Neural crest cell (in vitro differentiated cells): ENCODE measurements around the gene EIF4A3. TPM values are rescaled to one million over a fixed set of nuclear protein-coding genes. Genes with fewer than 3 reads are reported as not detected.

Source experiments
- DNase-seq: peaks from one replicate; pipeline ENCODE4 v3.0.0; 2021; ENCODE audit warnings: low read depth, mixed read lengths, low spot score
- H3K27ac Mint-ChIP-seq: one replicate; pipeline ENCODE4 v1.8.0; 2021; ENCODE audit warnings: mild to moderate bottlenecking, mixed read lengths; ENCODE audit not compliant: unreplicated experiment
- H3K27me3 Mint-ChIP-seq: 2 replicates; pipeline ENCODE4 v1.8.0; 2021; ENCODE audit warnings: low read depth, mild to moderate bottlenecking, mixed read lengths
- H3K36me3 Mint-ChIP-seq: 2 replicates; pipeline ENCODE4 v1.8.0; 2021; ENCODE audit warnings: low read depth, mild to moderate bottlenecking, mixed read lengths
- H3K4me1 Mint-ChIP-seq: 2 replicates; pipeline ENCODE4 v1.8.0; 2021; ENCODE audit warnings: mixed read lengths
- H3K4me3 Mint-ChIP-seq: one replicate; pipeline ENCODE4 v1.8.0; 2021; ENCODE audit warnings: mild to moderate bottlenecking, mixed read lengths
- H3K9me3 Mint-ChIP-seq: 2 replicates; pipeline ENCODE4 v1.8.0; 2021; ENCODE audit warnings: mixed read lengths
- CTCF ChIP-seq: fragments of 200-600 bp; sonication (generic); conservative IDR thresholded peaks from 2 replicates; pipeline ENCODE4 v1.5.0; 2021; ENCODE audit warnings: antibody characterized with exemption, mild to moderate bottlenecking
- total RNA-seq: library from RNA; stranded (reverse); gene quantifications from 2 replicates; pipeline ENCODE4 v1.2.1, GENCODE V29; 2021

EIF4A3 gene
- total RNA-seq, 1 donor from 2014 or later = 141 TPM

GRCh38 chr17:80101011-80101945, 45.6 kb downstream of the EIF4A3 start, which contains the start of gene GAA:
TSS of gene GAA (plus strand) at chr17:80101581. CDS start at chr17:80104587, 3,006 bp downstream.
- Mint-ChIP-seq H3K4me3 (peak within 1 kb of the TSS; percentile 99), H3K4me1 (peaks cover 34% of the 10 kb centered on the region), H3K36me3 (no peaks in the 10 kb centered on the region), H3K27ac (peak within 1 kb of the TSS; percentile 99), H3K27me3 (no peaks in the 10 kb centered on the region), H3K9me3 (no peaks in the 10 kb centered on the region)
- peak; percentile 92 for DNase-seq
- TF ChIP-seq CTCF = peak; percentile 88

GRCh38 chr17:80100035-80100323, 46.9 kb downstream of the EIF4A3 start:
- H3K4me3 Mint-ChIP-seq = peak overlapping the region; percentile 79
- H3K27ac Mint-ChIP-seq = no peak overlapping the region
- no peak for TF ChIP-seq CTCF

GRCh38 chr17:80099291-80100034, 47.5 kb downstream of the EIF4A3 start:
- Mint-ChIP-seq H3K27ac (no peak overlapping the region), H3K4me3 (peak overlapping the region; percentile 79), H3K9me3 (no peaks in the 10 kb centered on the region), H3K36me3 (no peaks in the 10 kb centered on the region), H3K27me3 (no peaks in the 10 kb centered on the region), H3K4me1 (peaks cover 30% of the 10 kb centered on the region)
- TF ChIP-seq CTCF = no peak
- no peak for DNase-seq

More at GRCh38 chr17:80100035-80100323, 46.9 kb downstream of the EIF4A3 start:
- Mint-ChIP-seq H3K27me3 (no peaks in the 10 kb centered on the region), H3K4me1 (peaks cover 30% of the 10 kb centered on the region), H3K36me3 (no peaks in the 10 kb centered on the region), H3K9me3 (no peaks in the 10 kb centered on the region)
- DNase-seq = no peak

- H3K27ac Mint-ChIP-seq = peak overlapping the region; percentile 84
- H3K4me3 Mint-ChIP-seq = peak overlapping the region; percentile 54
- H3K4me1 Mint-ChIP-seq = peaks cover 26% of the 10 kb centered on the region
- DNase-seq = no peak
- no peaks in the 10 kb centered on the region for H3K27me3 Mint-ChIP-seq
- no peaks in the 10 kb centered on the region for H3K36me3 Mint-ChIP-seq
- no peaks in the 10 kb centered on the region for H3K9me3 Mint-ChIP-seq
- no peak for TF ChIP-seq CTCF
Observed at GRCh38 chr17:80097844-80098691, 48.9 kb downstream of the EIF4A3 start.

GRCh38 chr17:80097127-80097621, 49.8 kb downstream of the EIF4A3 start:
- H3K4me1 Mint-ChIP-seq = peaks cover 17% of the 10 kb centered on the region
- no peaks in the 10 kb centered on the region for H3K36me3 Mint-ChIP-seq
- no peak for TF ChIP-seq CTCF
- no peak for DNase-seq
- no peaks in the 10 kb centered on the region for H3K9me3 Mint-ChIP-seq
- H3K4me3 Mint-ChIP-seq = peak overlapping the region; percentile 49
- no peak overlapping the region for H3K27ac Mint-ChIP-seq
- H3K27me3 Mint-ChIP-seq = no peaks in the 10 kb centered on the region
